IMR-90 (cell line): ENCODE data around the gene ROCK1. TPM values are rescaled to one million over a fixed set of nuclear protein-coding genes. Genes with fewer than 3 reads are reported as not detected.

ENCODE experiments used
- ATAC-seq: fragments of 200-7000 bp; cut with Tn5 transposase; 2 replicates; pipeline ENCODE4 v1.9.1; 2020; ENCODE audit warnings: low read depth, mild to moderate bottlenecking, moderate library complexity
- BruUV-seq: library from RNA; stranded (reverse); fragments of 400-500 nt; replicated peaks from 2 replicates; lab custom pipeline; 2021; lab: Mats Ljungman, UMichigan
- CTCF ChIA-PET: fragments of 300-600 bp; formaldehyde crosslinking; extraction: SDS; loops from one replicate; lab custom pipeline; 2021; ENCODE audit warnings: antibody characterized with exemption; lab: Yijun Ruan, JAX
- POLR2A ChIA-PET: fragments of 300-600 bp; sonication (Branson Sonifier 250); formaldehyde crosslinking; loops from one replicate; lab custom pipeline; 2022; ENCODE audit warnings: antibody characterized with exemption; ENCODE audit not compliant: unreplicated experiment; lab: Charles Lee
- DNase-seq: peaks from one replicate; pipeline ENCODE4 v3.0.0; 2013
- H2AFZ ChIP-seq: replicated peaks from 2 replicates; pipeline ENCODE3; 2013; ENCODE audit warnings: low read length, mild to moderate bottlenecking; ENCODE audit not compliant: poor library complexity
- H2AK5ac ChIP-seq: 2 replicates; pipeline ENCODE4 v1.6.1; 2013; ENCODE audit warnings: low read depth, low read length, inconsistent platforms
- H2AK9ac ChIP-seq: replicated peaks from 2 replicates; pipeline ENCODE3; 2013; ENCODE audit warnings: mild to moderate bottlenecking, low read depth, low read length, moderate library complexity; ENCODE audit not compliant: poor library complexity
- H2BK120ac ChIP-seq: 2 replicates; pipeline ENCODE4 v1.6.1; 2013; ENCODE audit warnings: low read depth, low read length, inconsistent platforms
- H2BK15ac ChIP-seq: 3 replicates; pipeline ENCODE4 v1.6.1; 2013; ENCODE audit warnings: low read depth, low read length, inconsistent platforms
- H2BK20ac ChIP-seq: 2 replicates; pipeline ENCODE4 v1.6.1; 2013; ENCODE audit warnings: low read depth, mild to moderate bottlenecking, inconsistent platforms, low read length, moderate library complexity
- H2BK5ac ChIP-seq: 2 replicates; pipeline ENCODE4 v1.6.1; 2013; ENCODE audit warnings: mild to moderate bottlenecking, low read depth, low read length, inconsistent platforms; ENCODE audit not compliant: poor library complexity, severe bottlenecking
- H3K14ac ChIP-seq: replicated peaks from 2 replicates; pipeline ENCODE4 v1.6.1; 2013; ENCODE audit warnings: low read depth, low read length, inconsistent platforms
- H3K18ac ChIP-seq: 2 replicates; pipeline ENCODE4 v1.6.1; 2013; ENCODE audit warnings: low read depth, low read length, control low read depth
- H3K23ac ChIP-seq: 2 replicates; pipeline ENCODE4 v1.6.1; 2013; ENCODE audit warnings: low read depth, low read length, inconsistent platforms
- H3K27ac ChIP-seq: 2 replicates; pipeline ENCODE4 v1.5.1; 2013; ENCODE audit warnings: mild to moderate bottlenecking, control low read depth, low read length; ENCODE audit not compliant: insufficient read depth
- H3K27me3 ChIP-seq: 2 replicates; pipeline ENCODE4 v1.6.1; 2013; ENCODE audit warnings: low read length; ENCODE audit not compliant: control insufficient read depth, insufficient read depth
- H3K36me3 ChIP-seq: 2 replicates; pipeline ENCODE4 v1.6.1; 2013; ENCODE audit warnings: low read length, mixed read lengths; ENCODE audit not compliant: control insufficient read depth, insufficient read depth
- H3K4ac ChIP-seq: 2 replicates; pipeline ENCODE4 v1.6.1; 2013; ENCODE audit warnings: low read depth, low read length, inconsistent platforms
- H3K4me1 ChIP-seq: 2 replicates; pipeline ENCODE4 v1.6.1; 2013; ENCODE audit warnings: low read length, mixed read lengths; ENCODE audit not compliant: control insufficient read depth, insufficient read depth
- H3K4me2 ChIP-seq: 2 replicates; pipeline ENCODE4 v1.6.1; 2013; ENCODE audit warnings: low read depth, mild to moderate bottlenecking, control low read depth, low read length, moderate library complexity
- H3K4me3 ChIP-seq: 2 replicates; pipeline ENCODE4 v1.5.1; 2013; ENCODE audit warnings: low read depth, mild to moderate bottlenecking, control low read depth, low read length, moderate library complexity; ENCODE audit not compliant: insufficient read depth
- H3K56ac ChIP-seq: 2 replicates; pipeline ENCODE4 v1.6.1; 2013; ENCODE audit warnings: low read length, inconsistent platforms; ENCODE audit not compliant: insufficient read depth; ENCODE audit errors: extremely low read depth
- H3K79me1 ChIP-seq, 2 experiments: 2 replicates each; pipeline ENCODE4 v1.6.1; 2013; ENCODE audit warnings: low read length in 2 of 2, inconsistent platforms in 1 of 2, low read depth in 1 of 2
- H3K9ac ChIP-seq: 2 replicates; pipeline ENCODE4 v1.6.1; 2013; ENCODE audit warnings: low read depth, low read length, control low read depth
- H3K9me1 ChIP-seq: 2 replicates; pipeline ENCODE4 v1.6.1; 2013; ENCODE audit warnings: low read length, inconsistent platforms; ENCODE audit not compliant: insufficient read depth
- H3K9me3 ChIP-seq: 2 replicates; pipeline ENCODE4 v1.6.1; 2013; ENCODE audit warnings: low read length; ENCODE audit not compliant: control insufficient read depth, insufficient read depth
- H4K20me1 ChIP-seq: 2 replicates; pipeline ENCODE4 v1.6.1; 2013; ENCODE audit warnings: low read length, inconsistent platforms; ENCODE audit not compliant: insufficient read depth
- H4K5ac ChIP-seq: 2 replicates; pipeline ENCODE4 v1.6.1; 2013; ENCODE audit warnings: mild to moderate bottlenecking, low read depth, low read length, control low read depth
- H4K8ac ChIP-seq, 2 experiments: 2 replicates each; pipeline ENCODE4 v1.6.1; 2013; ENCODE audit warnings: low read depth in 2 of 2, low read length in 2 of 2, control low read depth in 1 of 2, inconsistent platforms in 1 of 2
- H4K91ac ChIP-seq: 2 replicates; pipeline ENCODE4 v1.6.1; 2013; ENCODE audit warnings: low read depth, low read length, inconsistent platforms; ENCODE audit not compliant: insufficient read depth
- BHLHE40 ChIP-seq: fragments of 150-350 bp; IDR thresholded peaks from 2 replicates; pipeline ENCODE4 v1.6.1; 2016; ENCODE audit warnings: mild to moderate bottlenecking, low read depth, low read length
- CHD1 ChIP-seq: IDR thresholded peaks from 2 replicates; pipeline ENCODE4 v1.6.1; 2012; ENCODE audit warnings: low read depth, low read length, improper control_type of control experiment
- CTCF ChIP-seq: conservative IDR thresholded peaks from 2 replicates; pipeline ENCODE4 v1.5.1; 2012; ENCODE audit warnings: mild to moderate bottlenecking, low read depth, low read length, improper control_type of control experiment
- FOS ChIP-seq: fragments of 150-350 bp; IDR thresholded peaks from 2 replicates; pipeline ENCODE4 v1.6.1; 2016; ENCODE audit warnings: low read depth, low read length
- MAFK ChIP-seq: IDR thresholded peaks from 2 replicates; pipeline ENCODE4 v1.6.1; 2012; ENCODE audit warnings: low read depth, low read length, improper control_type of control experiment
- MAZ ChIP-seq: IDR thresholded peaks from 2 replicates; pipeline ENCODE4 v1.6.1; 2012; ENCODE audit warnings: low read depth, mild to moderate bottlenecking, low read length, improper control_type of control experiment, moderate library complexity, borderline replicate concordance
- MXI1 ChIP-seq: IDR thresholded peaks from 2 replicates; pipeline ENCODE4 v1.6.1; 2012; ENCODE audit warnings: low read depth, mild to moderate bottlenecking, low read length, moderate library complexity, borderline replicate concordance
- NFE2L2 ChIP-seq: fragments of 150-350 bp; IDR thresholded peaks from 2 replicates; pipeline ENCODE4 v1.6.1; 2016; ENCODE audit warnings: low read depth, mild to moderate bottlenecking, low read length
- RAD21 ChIP-seq: IDR thresholded peaks from 2 replicates; pipeline ENCODE4 v1.6.1; 2012; ENCODE audit warnings: low read length, improper control_type of control experiment
- RFX5 ChIP-seq: IDR thresholded peaks from 2 replicates; pipeline ENCODE4 v1.8.0; 2012; ENCODE audit warnings: low read depth, mild to moderate bottlenecking, low read length, moderate library complexity
- SMC3 ChIP-seq: fragments of 150-350 bp; IDR thresholded peaks from 2 replicates; pipeline ENCODE4 v1.6.1; 2016; ENCODE audit warnings: low read depth, mild to moderate bottlenecking, antibody characterized with exemption, low read length, moderate library complexity
- WGBS, 2 experiments: methylation state at CpG; one replicate each; pipeline versions ENCODE4 v1.1.5 to v1.1.7; 2013; ENCODE audit warnings: missing lambda C conversion rate in 2 of 2; ENCODE audit not compliant: insufficient read length in 1 of 2; ENCODE audit errors: extremely low coverage in 2 of 2; 5-methylcytosine and 5-hydroxymethylcytosine counted together
- dilution Hi-C: fragments of 300-500 bp; cut with HindIII; formaldehyde crosslinking; loops from one replicate; pipeline ENCODE4 v1.14.3; 2018; ENCODE audit warnings: low sequenced_read_pairs; ENCODE audit not compliant: unreplicated experiment
- in situ Hi-C: fragments of 300-500 bp; cut with MboI; formaldehyde crosslinking; loops from 3 replicates; pipeline ENCODE4 v1.14.3; 2019; ENCODE audit warnings: low sequenced_read_pairs, inconsistent platforms, mixed read lengths
- intact Hi-C: fragments of 100-400 bp; cut with micrococcal nuclease; formaldehyde crosslinking; loops from 2 replicates; pipeline ENCODE4 v1.10.0; 2022
- polyA plus RNA-seq, 3 experiments: library from polyadenylated mRNA; depleted of rRNA; stranded (reverse); fragments of >200 nt; gene quantifications; 2 replicates each; pipeline ENCODE4 v1.2.3, GENCODE V29; 2012; ENCODE audit warnings: low replicate concordance in 1 of 3
- total RNA-seq: library from RNA; depleted of rRNA; stranded (reverse); fragments of >200 nt; gene quantifications from 2 replicates; pipeline ENCODE4 v1.2.3, GENCODE V29; 2012
- TF ChIP-seq, protein P1 (sequence below): fragments of 150-350 bp; IDR thresholded peaks from 2 replicates; pipeline ENCODE4 v1.6.1; 2016; ENCODE audit warnings: low read depth, mild to moderate bottlenecking, low read length, moderate library complexity, borderline replicate concordance

Gene ROCK1
- total and polyA plus RNA-seq, 2 of the 4 experiments (the other 2 are of a cell fraction) = 9.9 to 17.0 TPM

- peaks cover 3 to 39% of the 10 kb centered on the region in 2 experiments; a peak in 3 of 4 replicates for H3K79me1 ChIP-seq
- H4K5ac ChIP-seq = no peak overlapping the region
- H3K9me3 ChIP-seq = no peaks in the 10 kb centered on the region
- no peak overlapping the region for H3K23ac ChIP-seq
- no peak overlapping the region for H3K4me3 ChIP-seq
- no peak overlapping the region for H2AFZ ChIP-seq
- no peaks in the 10 kb centered on the region for H3K36me3 ChIP-seq
- H4K20me1 ChIP-seq = peaks cover 83% of the 10 kb centered on the region
- H2BK15ac ChIP-seq = no peak overlapping the region
- WGBS, 2 experiments = no CpG with 5 or more reads among the region's 3 CpGs
- H2BK5ac ChIP-seq = no peak overlapping the region
- no peak overlapping the region for H4K91ac ChIP-seq
- no peak overlapping the region for H2AK5ac ChIP-seq
- no peak overlapping the region for H2BK120ac ChIP-seq
- ChIA-PET CTCF (no interaction called here), POLR2A (no interaction called here)
- peaks cover 4% of the 10 kb centered on the region; the same call in 1 of the 2 replicates for H3K4me1 ChIP-seq
- H2AK9ac ChIP-seq = no peak overlapping the region
- in situ Hi-C loops = no loop called here
- no peak overlapping the region for H2BK20ac ChIP-seq
- dilution Hi-C loops = no loop called here
- no peak overlapping the region for H3K56ac ChIP-seq
- H4K8ac ChIP-seq = no peak overlapping the region
- no peak for TF ChIP-seq NFE2L2
- TF ChIP-seq MXI1 = no peak
- TF ChIP-seq BHLHE40 = no peak
- no peak for TF ChIP-seq CHD1
- TF ChIP-seq MAZ = no peak
- no peak for TF ChIP-seq SMC3
- TF ChIP-seq RFX5 = no peak
- no peak for TF ChIP-seq CTCF
- no peak for TF ChIP-seq MAFK
- no peak for TF ChIP-seq RAD21
- TF ChIP-seq, protein P1, sequence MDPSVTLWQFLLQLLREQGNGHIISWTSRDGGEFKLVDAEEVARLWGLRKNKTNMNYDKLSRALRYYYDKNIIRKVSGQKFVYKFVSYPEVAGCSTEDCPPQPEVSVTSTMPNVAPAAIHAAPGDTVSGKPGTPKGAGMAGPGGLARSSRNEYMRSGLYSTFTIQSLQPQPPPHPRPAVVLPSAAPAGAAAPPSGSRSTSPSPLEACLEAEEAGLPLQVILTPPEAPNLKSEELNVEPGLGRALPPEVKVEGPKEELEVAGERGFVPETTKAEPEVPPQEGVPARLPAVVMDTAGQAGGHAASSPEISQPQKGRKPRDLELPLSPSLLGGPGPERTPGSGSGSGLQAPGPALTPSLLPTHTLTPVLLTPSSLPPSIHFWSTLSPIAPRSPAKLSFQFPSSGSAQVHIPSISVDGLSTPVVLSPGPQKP = no peak
- no peak for TF ChIP-seq FOS
- no peak overlapping the region for H3K4ac ChIP-seq
- no peak for ATAC-seq
- no peak overlapping the region for H3K27ac ChIP-seq
- H3K9me1 ChIP-seq = peaks cover 6% of the 10 kb centered on the region
- H3K18ac ChIP-seq = no peak overlapping the region
- intact Hi-C loops = no loop called here
- peak overlapping the region; percentile 27; the same call in 1 of the 2 replicates for H3K4me2 ChIP-seq
- H3K27me3 ChIP-seq = no peaks in the 10 kb centered on the region
- H3K14ac ChIP-seq = no peak overlapping the region
- no peak for DNase-seq
- no peak overlapping the region for H3K9ac ChIP-seq
- BruUV-seq = no TSS peak
These were observed 5.7 kb downstream of the ROCK1 start for GRCh38 chr18:21105936-21106335.
